ENCODE results near the gene TNFAIP8.

Gene TNFAIP8

GRCh38 chr5:119353686-119354366, 2.0 kb upstream of the TNFAIP8 start:
- no peak for DNase-seq

- DNase-seq = no peak
These were observed 1.1 kb upstream of the TNFAIP8 start for GRCh38 chr5:119354537-119355243.

- no peak for DNase-seq
These were observed 578 bp upstream of the TNFAIP8 start for GRCh38 chr5:119355244-119355638.

DNA sequence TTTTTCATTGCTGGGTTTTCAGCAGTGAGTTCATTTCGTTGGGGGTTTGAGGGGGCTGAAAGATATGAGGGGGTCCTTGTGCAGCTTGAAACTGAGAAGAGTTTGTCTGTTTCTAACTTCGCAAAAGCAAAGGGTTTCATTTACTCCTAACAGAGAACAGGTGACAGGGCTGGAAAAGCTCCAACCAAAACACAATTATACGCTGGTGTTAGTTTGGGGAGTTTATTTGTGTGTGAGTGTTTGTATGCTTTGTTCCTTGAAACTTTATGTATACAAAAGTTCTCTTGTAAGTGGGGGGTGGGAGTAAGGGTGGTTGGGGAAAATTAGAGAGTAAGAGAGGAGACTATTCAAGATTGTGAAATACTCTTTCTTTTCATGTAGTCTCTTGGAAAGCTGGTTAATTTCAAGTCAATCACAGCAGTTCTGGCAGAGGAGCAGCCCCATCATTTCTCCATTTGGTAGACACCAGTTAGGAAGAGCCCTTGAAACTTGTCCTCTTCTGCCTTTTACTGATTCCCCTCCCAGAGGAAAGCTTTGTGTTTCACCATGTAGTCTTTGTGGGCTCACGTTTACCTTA, 881 bp downstream of the TNFAIP8 start:
- DNase-seq = no peak

DNA sequence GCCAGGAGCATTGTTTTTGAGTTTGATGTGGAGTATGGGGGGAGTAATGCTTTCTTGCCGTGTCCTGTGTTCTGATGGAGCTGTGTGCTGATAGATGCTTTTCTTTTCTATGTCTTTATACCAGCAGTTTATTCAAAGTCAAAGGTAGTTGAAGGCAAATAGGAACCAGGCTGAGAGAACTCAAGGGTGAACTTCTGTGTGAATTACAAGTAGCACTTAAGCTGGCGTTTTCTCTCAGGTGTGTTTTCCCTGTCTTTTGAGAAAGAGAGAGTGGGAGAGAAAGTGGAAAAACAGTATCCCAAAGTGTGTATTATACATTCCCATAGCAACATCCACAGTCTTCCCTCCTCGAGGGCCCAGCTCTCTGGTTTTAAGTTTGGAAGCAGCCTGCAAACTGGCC, 1.5 kb downstream of the TNFAIP8 start:
- no peak for DNase-seq

DNA sequence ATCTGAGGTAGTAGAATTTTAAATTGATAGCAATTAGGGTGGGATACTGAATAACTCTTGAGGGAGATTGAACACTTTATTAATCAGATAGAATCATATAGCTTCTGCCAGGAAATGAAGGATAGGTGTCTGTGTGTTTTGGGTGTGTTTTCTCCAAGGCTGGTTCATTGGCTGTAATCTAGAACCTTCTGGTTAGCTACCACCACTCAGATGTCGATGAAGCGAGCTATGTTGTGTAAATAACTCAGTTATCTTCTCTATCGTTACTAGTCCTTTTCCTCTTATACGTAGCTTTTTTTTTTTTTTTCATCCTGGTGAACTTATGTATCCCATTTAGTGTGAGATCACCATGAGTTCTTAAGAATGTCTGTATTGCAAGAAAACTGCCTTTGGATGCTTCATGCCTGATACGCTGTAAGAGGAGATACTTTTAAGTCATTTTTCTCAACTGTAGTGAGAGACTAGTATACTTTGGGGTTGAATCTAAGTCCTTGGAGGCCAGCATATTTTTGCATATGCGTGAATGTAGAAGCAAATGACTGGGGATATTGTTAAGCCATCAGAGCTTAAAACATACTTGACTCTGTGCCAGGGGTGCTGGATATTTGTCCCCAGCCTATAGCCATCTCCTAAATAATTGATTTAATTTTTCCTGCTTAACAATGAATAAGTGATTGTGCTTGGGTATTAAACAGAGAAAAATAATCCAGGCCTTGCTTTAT, 2.1 kb downstream of the TNFAIP8 start:
- DNase-seq = no peak

- DNase-seq = no peak
These were observed 2.7 kb downstream of the TNFAIP8 start for GRCh38 chr5:119358530-119358900.

GRCh38 chr5:119358901-119359603, 3.2 kb downstream of the TNFAIP8 start:
- no peak for DNase-seq

DNA sequence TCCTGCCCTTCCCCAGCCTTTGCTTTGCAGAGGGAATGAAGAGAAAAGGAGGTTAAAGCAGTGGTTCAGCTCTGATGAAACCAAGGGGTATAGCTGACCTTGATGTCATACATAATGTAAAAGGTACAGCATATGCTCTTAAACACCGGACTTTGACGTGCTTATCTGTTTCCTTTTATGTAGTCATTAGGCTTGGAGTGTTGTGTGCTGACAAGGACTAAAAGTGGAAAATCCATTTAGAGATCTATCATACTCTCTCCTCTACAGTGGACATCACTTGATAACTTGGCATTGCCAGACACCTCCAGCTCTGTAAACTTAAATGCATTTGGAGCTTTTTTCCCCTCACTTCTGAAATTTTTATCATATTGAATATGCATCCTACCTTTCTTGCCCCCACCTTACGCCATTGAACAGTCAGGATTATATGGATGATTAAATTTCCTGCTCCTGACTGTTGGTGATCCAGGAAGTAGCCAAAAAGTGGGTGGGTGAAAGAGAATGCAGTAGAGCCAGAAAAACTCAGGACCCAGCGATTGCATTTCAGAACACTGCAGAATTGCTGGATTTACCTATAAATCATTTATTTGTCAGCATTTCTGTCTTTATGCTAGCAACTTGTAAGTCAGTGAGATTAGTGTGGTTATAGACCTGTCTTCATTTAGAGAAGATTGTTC, 4.1 kb downstream of the TNFAIP8 start:
- no peak for DNase-seq

DNA sequence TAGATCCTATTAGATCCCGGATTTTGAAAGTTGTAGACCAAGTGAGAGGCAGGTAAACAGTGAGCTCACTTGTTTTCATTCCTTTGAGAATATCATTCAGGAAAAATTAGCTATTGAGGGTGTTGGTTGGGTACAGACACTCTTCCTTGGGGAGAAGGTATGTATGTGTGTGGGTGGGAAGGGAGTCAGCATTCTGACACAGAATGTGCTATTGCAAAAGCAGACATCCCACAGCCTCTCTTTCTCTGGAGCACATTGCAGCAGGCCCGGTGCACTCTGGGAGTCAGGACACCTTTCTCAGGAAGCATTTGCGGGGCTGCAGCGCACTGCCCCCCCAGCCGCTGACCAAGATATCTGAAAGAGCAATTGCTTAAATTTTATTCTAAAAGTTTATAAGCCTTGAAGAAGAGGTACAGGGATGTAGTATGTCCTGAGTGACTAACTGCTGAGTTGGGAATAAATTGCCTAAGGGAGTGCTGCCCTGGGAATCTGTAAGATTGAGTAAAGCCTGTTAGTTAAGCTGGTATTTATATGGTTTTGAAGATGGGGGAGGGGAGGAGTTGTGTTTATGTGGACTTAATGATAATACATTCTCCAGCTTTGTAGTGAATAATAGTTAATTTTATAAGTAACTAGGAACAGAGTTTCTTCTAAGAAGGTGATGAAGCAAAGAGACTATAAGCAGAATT, 5.2 kb downstream of the TNFAIP8 start:
- no peak for DNase-seq

DNA sequence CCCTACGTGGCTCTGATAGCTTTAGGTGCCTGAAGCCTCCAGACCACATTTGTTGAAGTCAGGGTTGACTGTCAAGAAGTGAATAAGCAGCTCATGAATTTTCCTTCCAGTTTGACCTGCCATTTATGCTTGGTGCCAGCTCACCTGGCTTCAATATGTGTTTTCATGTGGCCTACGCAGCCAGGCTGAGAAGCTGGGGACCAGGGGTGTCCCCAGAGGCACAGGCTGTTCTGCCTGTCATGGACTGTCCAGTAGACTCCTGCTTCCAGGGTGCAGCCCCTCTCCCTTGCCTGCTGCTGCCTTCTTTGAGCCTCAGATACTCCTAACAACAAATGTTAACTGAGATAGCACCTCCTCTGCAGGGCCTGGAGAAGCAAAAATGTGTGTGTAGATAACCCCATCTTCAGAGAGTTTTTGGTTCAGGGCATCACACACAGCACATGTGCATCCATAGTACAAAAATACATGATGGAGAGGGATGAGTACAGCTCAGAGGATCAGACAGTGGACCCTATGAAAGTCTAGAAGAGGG, 5.8 kb downstream of the TNFAIP8 start:
- no peak for DNase-seq

DNA sequence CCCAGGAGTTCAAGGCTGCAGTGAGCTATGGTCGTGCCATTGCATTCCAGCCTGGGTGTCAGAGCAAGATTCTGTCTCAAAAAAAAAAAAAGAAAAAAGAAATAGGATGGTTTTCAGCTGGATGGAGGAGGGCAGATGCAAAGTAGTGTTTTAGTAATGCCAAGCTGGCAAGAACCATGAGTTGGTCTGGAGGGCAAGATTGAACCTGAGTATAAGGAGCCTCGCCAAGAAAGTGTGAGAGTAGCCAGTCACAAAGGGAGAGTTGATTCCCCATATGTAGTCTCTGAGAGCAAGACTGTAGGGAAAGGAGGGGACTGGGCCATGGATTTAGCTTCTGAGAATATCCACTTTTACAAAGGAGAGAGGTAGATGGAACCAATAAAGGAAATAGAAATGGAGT, 6.9 kb downstream of the TNFAIP8 start:
- DNase-seq = no peak

DNA sequence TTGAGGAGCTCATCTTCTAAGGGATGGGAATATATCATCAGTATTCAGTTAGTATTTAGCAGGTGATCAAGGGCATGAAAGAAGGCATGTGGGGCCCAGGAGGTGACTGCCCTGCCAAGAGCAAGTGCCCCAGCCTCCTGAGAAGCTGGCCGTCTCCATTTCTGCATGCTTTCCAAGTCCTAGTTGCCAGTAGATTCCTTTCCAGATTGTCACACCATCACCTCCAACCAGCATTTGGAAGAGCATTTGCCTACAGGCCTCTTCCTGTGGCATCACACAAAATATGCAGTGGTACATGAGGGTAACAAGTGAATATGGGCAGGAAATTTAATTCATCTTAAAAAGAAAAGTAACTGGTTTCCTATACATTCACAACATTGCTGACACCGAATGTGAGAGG, 7.5 kb downstream of the TNFAIP8 start:
- DNase-seq = no peak

GRCh38 chr5:119363936-119364335, 8.1 kb downstream of the TNFAIP8 start:
- DNase-seq = no peak

DNA sequence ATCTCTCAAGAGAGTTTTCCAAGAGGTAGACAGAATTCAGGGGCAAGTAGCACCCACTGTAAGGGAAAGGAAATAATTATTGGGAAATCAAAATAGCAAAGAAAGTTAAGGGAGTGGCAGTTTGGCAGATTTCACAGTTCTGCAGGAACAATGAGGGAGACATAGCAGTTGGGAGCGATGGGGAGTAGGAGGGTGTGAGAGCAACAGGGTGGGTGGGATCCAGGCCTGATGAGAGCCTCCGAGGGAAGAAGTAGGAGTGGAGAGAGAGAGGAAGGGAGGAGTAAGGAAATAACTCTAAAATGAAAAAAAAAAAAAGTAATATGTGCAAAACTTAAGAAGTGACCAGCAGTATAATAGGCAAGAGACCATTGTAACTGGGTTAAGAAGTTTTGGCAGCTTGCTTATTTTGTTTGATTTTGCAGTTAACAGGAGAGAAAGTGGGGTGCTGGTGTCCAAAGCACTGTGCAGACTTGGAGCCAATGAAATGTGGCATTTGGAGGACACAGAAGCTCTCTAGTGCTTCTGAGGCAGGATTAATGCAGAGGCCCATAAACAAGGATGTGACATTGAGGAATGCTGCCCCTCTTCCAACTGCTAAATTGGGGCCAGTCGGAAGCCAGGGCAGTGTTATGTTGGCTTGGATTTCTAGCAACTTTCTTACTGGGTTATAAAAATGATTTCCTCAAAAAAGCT, 10.2 kb downstream of the TNFAIP8 start:
- no peak for DNase-seq

DNA sequence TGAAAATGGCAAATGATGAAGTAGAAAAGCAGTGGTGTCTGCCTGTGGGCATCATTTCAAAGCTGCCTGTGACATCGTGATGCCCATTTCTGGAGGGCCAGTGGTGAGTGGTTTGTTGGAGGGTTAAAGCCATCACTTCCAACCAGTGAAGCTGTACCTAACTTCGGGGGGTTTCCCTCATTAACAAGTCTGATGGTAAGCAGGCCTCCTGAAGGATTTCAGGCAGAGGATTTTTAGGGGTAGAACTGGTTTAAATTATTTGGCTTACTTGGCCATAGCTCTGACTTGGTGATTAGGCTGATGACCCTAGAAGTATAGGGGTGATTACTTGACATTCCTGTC, 10.7 kb downstream of the TNFAIP8 start:
- DNase-seq = no peak

DNA sequence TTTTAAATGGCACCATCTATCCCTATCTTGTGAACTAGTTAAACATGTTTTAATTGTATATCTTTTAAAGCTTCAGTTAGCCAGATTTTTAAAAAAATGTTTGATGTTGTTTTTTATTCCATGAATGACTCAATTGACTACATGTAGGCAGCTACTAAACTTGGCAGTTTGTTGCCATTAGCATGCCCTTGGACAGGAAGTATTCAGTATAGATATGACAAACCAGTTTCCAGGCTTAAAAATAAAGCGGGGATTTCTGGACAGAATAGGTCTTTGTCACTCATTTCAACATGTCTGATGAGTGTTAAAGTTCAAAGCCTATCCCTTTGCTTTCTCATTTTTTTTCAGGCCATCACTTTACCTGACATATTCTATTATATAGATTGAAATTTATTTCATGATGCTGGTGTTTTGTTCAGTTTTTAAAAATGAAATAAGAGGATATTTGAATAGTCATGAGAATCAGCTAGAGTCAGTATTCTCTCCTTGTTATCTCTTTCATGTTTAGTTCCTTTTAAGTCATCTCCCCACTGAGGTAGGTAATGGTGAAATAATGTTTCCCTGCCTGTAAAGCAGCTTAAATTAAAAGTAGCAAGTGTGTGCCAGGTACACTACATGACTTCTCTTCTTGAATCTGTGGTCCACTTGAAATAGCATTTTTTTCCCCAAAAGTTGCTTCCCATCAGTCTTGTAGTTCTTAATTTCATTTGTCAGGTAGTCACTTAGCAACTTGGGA, 11.9 kb downstream of the TNFAIP8 start:
- DNase-seq = no peak

- DNase-seq = no peak
These were observed 12.4 kb downstream of the TNFAIP8 start for GRCh38 chr5:119368238-119368630.

- no peak for DNase-seq
These were observed 14.7 kb downstream of the TNFAIP8 start for GRCh38 chr5:119370486-119370885.

DNA sequence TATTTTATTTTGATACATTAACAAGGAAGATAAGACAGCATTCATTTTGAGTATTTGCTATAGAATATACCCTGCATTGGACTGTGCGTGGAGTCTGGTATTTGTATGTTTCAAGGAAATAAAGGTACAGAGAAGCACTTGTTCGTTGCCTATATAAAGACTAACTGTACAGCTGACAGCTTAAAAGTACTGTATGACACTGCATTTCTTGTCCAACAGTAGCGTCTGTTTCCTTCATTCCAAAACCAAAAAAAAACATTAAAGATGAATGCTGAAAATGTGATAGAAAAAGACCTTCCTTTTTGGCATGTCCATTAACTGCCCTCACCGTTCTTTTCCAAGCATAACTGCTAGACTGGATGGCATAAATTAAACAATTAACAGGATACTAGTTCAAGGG, 15.3 kb downstream of the TNFAIP8 start:
- DNase-seq = no peak
